ENCODE measurements around the gene ANKFY1. TPM values are rescaled to one million over a fixed set of nuclear protein-coding genes. Genes with fewer than 3 reads are reported as not detected.
"Not testable (repeated sequence)": the region's sequence is repeated elsewhere in the genome, so short reads cannot be mapped to it uniquely, and the experiment has no call there.

The ANKFY1 gene
- polyA plus RNA-seq, 1 donor, result 27.6 TPM

- no peak for DNase-seq (ENCODE audit: low read depth)
These were observed 2.3 kb downstream of the ANKFY1 start for GRCh38 chr17:4261452-4261851.

GRCh38 chr17:4258867-4259266 lies 4.9 kb downstream of the ANKFY1 start:
- DNase-seq (ENCODE audit: low read depth), result no peak

- no peak for DNase-seq (ENCODE audit: low read depth)
These were observed 6.8 kb downstream of the ANKFY1 start for GRCh38 chr17:4256952-4257351.

GRCh38 chr17:4255271-4255670 lies 8.5 kb downstream of the ANKFY1 start:
- not testable (repeated sequence) for DNase-seq (ENCODE audit: low read depth)

GRCh38 chr17:4250887-4251286 lies 12.9 kb downstream of the ANKFY1 start:
- DNase-seq (ENCODE audit: low read depth), result no peak

GRCh38 chr17:4249452-4250029 lies 14.2 kb downstream of the ANKFY1 start:
- no peak for DNase-seq (ENCODE audit: low read depth)

- DNase-seq (ENCODE audit: low read depth), result no peak
These were observed 15.1 kb downstream of the ANKFY1 start for GRCh38 chr17:4248504-4249277.

- no peak for DNase-seq (ENCODE audit: low read depth)
These were observed 15.8 kb downstream of the ANKFY1 start for GRCh38 chr17:4247971-4248388.

- DNase-seq (ENCODE audit: low read depth), result no peak
These were observed 16.3 kb downstream of the ANKFY1 start for GRCh38 chr17:4247361-4247970.

GRCh38 chr17:4246674-4247073 lies 17.1 kb downstream of the ANKFY1 start:
- DNase-seq (ENCODE audit: low read depth), result no peak

GRCh38 chr17:4241535-4241934 lies 22.2 kb downstream of the ANKFY1 start:
- no peak for DNase-seq (ENCODE audit: low read depth)

- no peak for DNase-seq (ENCODE audit: low read depth)
These were observed 27.3 kb downstream of the ANKFY1 start for GRCh38 chr17:4236456-4236855.

GRCh38 chr17:4235372-4236279 lies 28.2 kb downstream of the ANKFY1 start:
- DNase-seq (ENCODE audit: low read depth), result no peak

- DNase-seq (ENCODE audit: low read depth), result no peak
These were observed 29.4 kb downstream of the ANKFY1 start for GRCh38 chr17:4234401-4234800.

GRCh38 chr17:4233668-4234258 lies 30.0 kb downstream of the ANKFY1 start:
- no peak for DNase-seq (ENCODE audit: low read depth)

- no peak for DNase-seq (ENCODE audit: low read depth)
These were observed 31.5 kb downstream of the ANKFY1 start for GRCh38 chr17:4232168-4232813.

- peak; percentile 78 for DNase-seq (ENCODE audit: low read depth)
These were observed 33.9 kb downstream of the ANKFY1 start for GRCh38 chr17:4229627-4230541.

GRCh38 chr17:4221899-4222659 lies 41.7 kb downstream of the ANKFY1 start:
- DNase-seq (ENCODE audit: low read depth), result no peak

- no peak for DNase-seq (ENCODE audit: low read depth)
These were observed 42.6 kb downstream of the ANKFY1 start for GRCh38 chr17:4221163-4221562.

All from forelimb muscle (tissue), 1 donor.